ENCODE data around the gene NOVA2. TPM values are rescaled to one million over a fixed set of nuclear protein-coding genes. Genes with fewer than 3 reads are reported as not detected.
A peak's percentile ranks its signal among the peaks of the same experiment; 100 is the strongest.

Gene NOVA2
- total RNA-seq, 4 donors from 2014 or later, result 0.41 to 2.2 (median 1.00) TPM; not detected in 1

DNA sequence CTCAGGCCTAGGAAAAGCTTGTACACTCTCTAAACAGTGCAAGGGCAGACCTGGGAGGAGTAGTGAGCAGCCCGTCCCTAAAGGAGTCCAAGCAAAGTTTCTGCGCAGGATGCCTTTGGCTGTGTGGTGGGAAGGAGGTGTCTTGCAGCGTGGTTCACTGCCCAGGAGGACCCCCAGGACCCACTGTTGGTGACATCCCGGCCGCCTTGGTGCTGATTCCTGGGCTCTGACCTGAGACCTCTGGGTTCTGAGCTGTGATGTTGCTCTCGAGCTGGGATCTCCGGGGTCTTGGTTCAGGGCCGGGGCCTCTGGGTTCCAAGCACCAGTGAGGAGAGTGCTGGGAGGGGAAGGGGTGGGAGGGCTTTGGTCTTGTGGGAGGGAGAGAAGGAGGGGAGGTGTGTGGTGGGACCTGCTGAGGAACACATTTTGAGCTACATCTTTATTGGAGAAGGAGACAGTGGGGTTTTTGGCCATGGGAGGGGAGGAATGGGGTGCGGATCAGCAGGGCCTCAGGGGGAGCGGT lies 45.1 kb upstream of the NOVA2 start:
- DNase-seq, result no peak
- no peaks in the 10 kb centered on the region for H3K9me3 ChIP-seq
- H3K36me3 ChIP-seq, result no peaks in the 10 kb centered on the region
- H3K27me3 ChIP-seq, result peaks cover 47% of the 10 kb centered on the region
- in situ Hi-C loops (cut with MboI; ENCODE audit: low pct_ligation_motif_present in 1 of 4, low pct_unique_long_range_greater_than_20kb in 1 of 4, low sequenced_read_pairs in 3 of 4), result no loop called here
- intact Hi-C loops (cut with DNase I; ENCODE audit: low total_unique reads), result no loop called here
- no peak overlapping the region for H3K27ac ChIP-seq
- H3K4me3 ChIP-seq, result no peak overlapping the region
- WGBS, 2 donors (ENCODE audit: low coverage in 1 of 2), result 94 to 100% methylated on average over 2 to 10 of the region's 10 CpGs
- TF ChIP-seq POLR2AphosphoS5 (IDR thresholded peaks at IDR 0.05), result no peak
- TF ChIP-seq EP300 (IDR thresholded peaks at IDR 0.05; ENCODE audit: low read depth), result no peak
- TF ChIP-seq, protein P1, sequence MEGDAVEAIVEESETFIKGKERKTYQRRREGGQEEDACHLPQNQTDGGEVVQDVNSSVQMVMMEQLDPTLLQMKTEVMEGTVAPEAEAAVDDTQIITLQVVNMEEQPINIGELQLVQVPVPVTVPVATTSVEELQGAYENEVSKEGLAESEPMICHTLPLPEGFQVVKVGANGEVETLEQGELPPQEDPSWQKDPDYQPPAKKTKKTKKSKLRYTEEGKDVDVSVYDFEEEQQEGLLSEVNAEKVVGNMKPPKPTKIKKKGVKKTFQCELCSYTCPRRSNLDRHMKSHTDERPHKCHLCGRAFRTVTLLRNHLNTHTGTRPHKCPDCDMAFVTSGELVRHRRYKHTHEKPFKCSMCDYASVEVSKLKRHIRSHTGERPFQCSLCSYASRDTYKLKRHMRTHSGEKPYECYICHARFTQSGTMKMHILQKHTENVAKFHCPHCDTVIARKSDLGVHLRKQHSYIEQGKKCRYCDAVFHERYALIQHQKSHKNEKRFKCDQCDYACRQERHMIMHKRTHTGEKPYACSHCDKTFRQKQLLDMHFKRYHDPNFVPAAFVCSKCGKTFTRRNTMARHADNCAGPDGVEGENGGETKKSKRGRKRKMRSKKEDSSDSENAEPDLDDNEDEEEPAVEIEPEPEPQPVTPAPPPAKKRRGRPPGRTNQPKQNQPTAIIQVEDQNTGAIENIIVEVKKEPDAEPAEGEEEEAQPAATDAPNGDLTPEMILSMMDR (IDR thresholded peaks at IDR 0.05), result no peak
- peaks cover 3 to 28% (median 24%) of the 10 kb centered on the region in 4 donors for H3K4me1 ChIP-seq

DNA sequence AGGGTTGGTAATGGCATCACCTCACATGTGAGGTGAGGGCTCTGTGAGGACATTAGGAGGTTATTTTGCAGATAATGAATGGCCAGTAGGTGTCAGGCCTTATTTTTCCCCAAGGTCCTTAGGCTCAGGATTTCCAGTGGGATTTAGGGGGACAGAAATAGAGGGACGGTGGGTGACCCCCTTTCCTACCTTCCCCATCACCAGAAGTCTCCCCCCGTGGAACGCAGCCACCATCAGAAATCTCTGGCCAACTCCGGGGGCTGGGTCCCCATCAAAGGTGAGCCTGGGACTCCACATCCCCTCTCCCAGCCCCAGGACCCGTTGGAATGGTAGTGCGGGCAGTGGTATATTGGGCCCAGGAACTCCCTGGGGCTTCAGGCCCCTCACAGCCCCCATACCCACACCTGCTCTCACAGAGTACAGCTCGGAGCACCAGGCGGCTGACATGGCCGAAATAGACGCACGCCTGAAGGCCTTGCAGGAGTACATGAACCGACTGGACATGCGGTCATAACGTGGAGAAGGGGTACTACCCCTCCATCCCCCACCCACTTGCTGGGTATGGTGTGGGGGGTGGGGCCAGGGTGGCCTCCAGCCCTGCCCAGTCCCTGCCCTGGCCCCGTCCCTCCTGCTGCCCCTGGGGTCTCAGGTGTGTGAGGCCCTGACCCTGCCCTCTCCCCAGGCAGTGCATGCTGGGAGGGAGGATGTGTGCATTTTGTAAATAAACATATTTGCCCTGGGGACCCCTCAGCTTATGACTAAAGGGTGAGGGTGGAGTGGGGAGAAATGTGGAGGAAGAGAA lies 44.4 kb upstream of the NOVA2 start:
- no peaks in the 10 kb centered on the region for H3K36me3 ChIP-seq
- no peak for DNase-seq
- H3K27ac ChIP-seq, result no peak overlapping the region
- TF ChIP-seq, protein P1 (IDR thresholded peaks at IDR 0.05), result no peak
- TF ChIP-seq POLR2AphosphoS5 (IDR thresholded peaks at IDR 0.05) (no peak), POLR2A (IDR thresholded peaks at IDR 0.05) (no peak), EP300 (IDR thresholded peaks at IDR 0.05; ENCODE audit: low read depth) (no peak)
- intact Hi-C loops (cut with DNase I; ENCODE audit: low total_unique reads) (no loop called here), in situ Hi-C loops (cut with MboI; ENCODE audit: low pct_ligation_motif_present in 1 of 4, low pct_unique_long_range_greater_than_20kb in 1 of 4, low sequenced_read_pairs in 3 of 4) (no loop called here)
- 92 to 100% methylated on average over 1 to 13 of the region's 15 CpGs for WGBS, 2 donors (ENCODE audit: low coverage in 1 of 2)
- H3K4me1 ChIP-seq, result peaks cover 3 to 28% (median 24%) of the 10 kb centered on the region in 4 donors
- no peaks in the 10 kb centered on the region for H3K9me3 ChIP-seq
- peaks cover 47% of the 10 kb centered on the region for H3K27me3 ChIP-seq
- H3K4me3 ChIP-seq, result no peak overlapping the region

DNA sequence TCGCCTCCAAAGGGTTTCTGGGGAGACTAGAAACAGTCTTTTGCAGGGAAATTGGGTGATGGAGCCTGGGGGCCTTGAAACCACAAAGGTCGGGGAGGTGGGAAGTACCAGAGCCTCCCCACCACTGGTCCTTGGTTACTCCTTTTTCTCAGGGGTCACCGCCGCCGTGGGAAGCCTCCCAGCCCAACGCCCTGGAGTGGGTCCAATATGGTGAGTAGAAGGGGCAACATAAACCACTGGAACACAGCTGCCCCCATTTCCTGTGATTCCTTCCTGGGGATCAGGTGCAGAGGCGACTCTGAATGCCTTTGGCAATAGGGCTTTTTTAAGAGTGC lies 43.4 kb upstream of the NOVA2 start:
- DNase-seq, result no peak
- Histone ChIP-seq H3K27ac (no peak overlapping the region), H3K27me3 (peaks cover 42% of the 10 kb centered on the region), H3K36me3 (no peaks in the 10 kb centered on the region), H3K9me3 (no peaks in the 10 kb centered on the region), H3K4me1 (peaks cover 3 to 28% (median 24%) of the 10 kb centered on the region in 4 donors), H3K4me3 (peak overlapping the region in 1 of 4 donors; percentile 70)
- intact Hi-C loops (cut with DNase I; ENCODE audit: low total_unique reads), result no loop called here
- 50% methylated on average over 7 of the region's 7 CpGs; no CpG with 5 or more reads in 1 of the 2 donors for WGBS, 2 donors (ENCODE audit: low coverage in 1 of 2)
- TF ChIP-seq POLR2A (IDR thresholded peaks at IDR 0.05), result no peak
- TF ChIP-seq, protein P1 (IDR thresholded peaks at IDR 0.05), result peak in 3 of 5 experiments; percentile 26 to 63 (median 39)
- in situ Hi-C loops (cut with MboI; ENCODE audit: low pct_ligation_motif_present in 1 of 4, low pct_unique_long_range_greater_than_20kb in 1 of 4, low sequenced_read_pairs in 3 of 4), result no loop called here

DNA sequence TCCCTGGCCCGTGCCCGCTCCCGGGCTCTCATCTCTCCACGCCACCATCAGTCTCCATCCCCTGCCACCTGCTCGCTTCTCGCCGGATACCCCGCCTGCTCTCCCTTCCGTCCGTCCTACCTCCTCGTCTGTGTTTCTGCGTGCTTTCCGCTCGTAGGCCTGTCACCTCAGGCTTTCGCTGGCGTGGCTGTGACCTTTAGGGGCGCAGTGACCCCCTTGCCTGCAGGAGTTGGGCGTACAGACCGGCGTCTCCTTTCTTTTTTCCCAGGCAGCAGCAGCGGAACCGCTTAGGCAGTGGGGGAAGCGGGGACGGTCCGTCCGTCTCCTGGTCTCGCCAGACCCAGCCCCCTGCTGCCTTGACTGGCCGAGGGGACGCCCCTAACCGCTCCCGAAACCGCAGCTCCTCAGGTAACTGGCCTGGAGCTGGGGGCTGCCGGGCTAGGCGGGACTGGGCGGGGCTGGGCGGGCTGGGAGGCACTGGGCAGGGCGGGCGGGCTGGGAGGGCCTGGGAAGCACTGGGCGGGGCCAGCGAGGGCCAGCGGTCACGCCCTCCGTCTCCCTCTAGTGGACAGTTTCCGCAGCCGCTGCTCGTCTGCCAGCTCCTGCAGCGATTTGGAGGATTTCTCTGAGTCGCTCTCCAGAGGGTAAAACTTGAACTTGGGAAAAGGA lies 42.9 kb upstream of the NOVA2 start:
- Histone ChIP-seq H3K36me3 (no peaks in the 10 kb centered on the region), H3K9me3 (no peaks in the 10 kb centered on the region), H3K4me3 (peak overlapping the region; percentile 6 to 70 (median 51)), H3K27ac (peak overlapping the region in 3 of 4 donors; percentile 28 to 54 (median 33)), H3K27me3 (peaks cover 37% of the 10 kb centered on the region), H3K4me1 (peaks cover 3 to 28% (median 23%) of the 10 kb centered on the region in 4 donors)
- intact Hi-C loops (cut with DNase I; ENCODE audit: low total_unique reads) (no loop called here), in situ Hi-C loops (cut with MboI; ENCODE audit: low pct_ligation_motif_present in 1 of 4, low pct_unique_long_range_greater_than_20kb in 1 of 4, low sequenced_read_pairs in 3 of 4) (no loop called here)
- DNase-seq, result peak; percentile 87
- TF ChIP-seq EP300 (IDR thresholded peaks at IDR 0.05; ENCODE audit: low read depth), result no peak
- TF ChIP-seq, protein P1 (IDR thresholded peaks at IDR 0.05), result peak in 4 of 5 experiments; percentile 52 to 94 (median 88)
- WGBS, 2 donors (ENCODE audit: low coverage in 1 of 2), result 0% methylated on average over 46 of the region's 48 CpGs; no CpG with 5 or more reads in 1 of the 2 donors

All from transverse colon (tissue), 4 donors.